ENCODE measurements around the gene EPO.

- TF ChIP-seq POLR2A (IDR thresholded peaks at IDR 0.05; ENCODE audit: low read depth): no peak
- TF ChIP-seq CTCF (IDR thresholded peaks at IDR 0.05): no peak
- no peak for TF ChIP-seq EP300 (IDR thresholded peaks at IDR 0.05)
- no peak for TF ChIP-seq POLR2AphosphoS5 (IDR thresholded peaks at IDR 0.05)
Observed at GRCh38 chr7:100739934-100740333, 19.7 kb downstream of the EPO start.

All from esophagus muscularis mucosa (tissue), 4 donors.